Right atrium auricular region (tissue), 2 donors: ENCODE results near the gene SCNM1. TPM values are rescaled to one million over a fixed set of nuclear protein-coding genes. Genes with fewer than 3 reads are reported as not detected.
A peak's percentile ranks its signal among the peaks of the same experiment; 100 is the strongest.

ENCODE experiments used
- DNase-seq: peaks from one replicate; pipeline ENCODE4 v3.0.0-alpha.2; 2019; ENCODE audit warnings: low spot score
- H3K27ac ChIP-seq, 2 donors: fragments of 200-600 bp; sonication (generic); 1 replicate in 1 of 2; 2 replicates in 1 of 2; pipeline ENCODE4 v1.5.1; 2016 to 2019
- H3K27me3 ChIP-seq, 2 donors: fragments of 200-600 bp; sonication (generic); one replicate each; pipeline versions ENCODE4 v1.5.1 to v1.6.0; 2017 to 2019
- H3K36me3 ChIP-seq: fragments of 200-600 bp; sonication (generic); one replicate; pipeline ENCODE4 v1.5.1; 2016
- H3K4me1 ChIP-seq, 2 donors: fragments of 200-600 bp; sonication (generic); one replicate each; pipeline versions ENCODE4 v1.5.1 to v1.6.0; 2017 to 2019
- H3K4me3 ChIP-seq, 2 donors: fragments of 200-600 bp; sonication (generic); 1 replicate in 1 of 2; 2 replicates in 1 of 2; pipeline ENCODE4 v1.5.1; 2017 to 2019; ENCODE audit warnings: mild to moderate bottlenecking in 1 of 2, moderate library complexity in 1 of 2
- H3K9me3 ChIP-seq, 2 donors: fragments of 200-600 bp; sonication (generic); one replicate each; pipeline ENCODE4 v1.5.1; 2019
- CTCF ChIP-seq, 2 donors: fragments of 200-600 bp; sonication (generic); IDR thresholded peaks; one replicate each; pipeline ENCODE4 v1.5.1; 2019; ENCODE audit warnings: antibody characterized with exemption in 2 of 2
- total RNA-seq, 2 donors: library from RNA; depleted of rRNA; stranded (reverse); fragments of >200 nt; gene quantifications; one replicate each; pipeline ENCODE4 v1.1.0, GENCODE V29; 2016

Gene SCNM1
- total RNA-seq = 10 to 100 TPM; 14.4 to 14.7 TPM

- Histone ChIP-seq H3K27me3 (no peaks in the 10 kb centered on the region), H3K4me1 (peaks cover 0 to 31% of the 10 kb centered on the region in 2 donors), H3K27ac (peak within 1 kb of the TSS; percentile 92 to 95), H3K4me3 (peak within 1 kb of the TSS; percentile 50 to 81), H3K9me3 (no peaks in the 10 kb centered on the region), H3K36me3 (peaks cover 22% of the 10 kb centered on the region)
- peak; percentile 98 for DNase-seq
- TF ChIP-seq CTCF (IDR thresholded peaks at IDR 0.05) = peak in 1 of 2 donors; percentile 18
Measured at GRCh38 chr1:151165738-151166504, at the start of gene SCNM1, which contains the start of gene LYSMD1. SCNM1 (plus strand) TSS chr1:151166144; CDS start chr1:151166153, 9 bp downstream. LYSMD1 (minus strand) TSS chr1:151165902; CDS start chr1:151165258, 644 bp downstream.

GRCh38 chr1:151124763-151125403 is 41.1 kb upstream of the SCNM1 start:
- no peaks in the 10 kb centered on the region for H3K4me1 ChIP-seq
- DNase-seq = no peak
- no peak overlapping the region for H3K4me3 ChIP-seq
- H3K9me3 ChIP-seq = no peaks in the 10 kb centered on the region
- H3K27ac ChIP-seq = no peak overlapping the region
- H3K36me3 ChIP-seq = peaks cover 5% of the 10 kb centered on the region
- no peaks in the 10 kb centered on the region for H3K27me3 ChIP-seq
- no peak for TF ChIP-seq CTCF (IDR thresholded peaks at IDR 0.05)

- peaks cover 0 to 22% of the 10 kb centered on the region in 2 donors for H3K4me1 ChIP-seq
- no peak for DNase-seq
- no peak for TF ChIP-seq CTCF (IDR thresholded peaks at IDR 0.05)
- H3K27ac ChIP-seq = no peak overlapping the region
- no peaks in the 10 kb centered on the region for H3K27me3 ChIP-seq
- H3K36me3 ChIP-seq = no peaks in the 10 kb centered on the region
- H3K4me3 ChIP-seq = no peak overlapping the region
- no peaks in the 10 kb centered on the region for H3K9me3 ChIP-seq
Measured at GRCh38 chr1:151128800-151129199, 37.1 kb upstream of the SCNM1 start.

GRCh38 chr1:151130987-151131586 is 34.9 kb upstream of the SCNM1 start:
- Histone ChIP-seq H3K27me3 (no peaks in the 10 kb centered on the region), H3K9me3 (no peaks in the 10 kb centered on the region), H3K4me3 (peak overlapping the region; percentile 20 to 48), H3K27ac (peak overlapping the region; percentile 55 to 68), H3K36me3 (peaks cover 10% of the 10 kb centered on the region), H3K4me1 (peaks cover 0 to 22% of the 10 kb centered on the region in 2 donors)
- DNase-seq = peak; percentile 88
- no peak for TF ChIP-seq CTCF (IDR thresholded peaks at IDR 0.05)

- Histone ChIP-seq H3K4me3 (peak overlapping the region; percentile 20 to 48), H3K27ac (peak overlapping the region; percentile 55 to 68), H3K27me3 (no peaks in the 10 kb centered on the region), H3K36me3 (peaks cover 18% of the 10 kb centered on the region), H3K9me3 (no peaks in the 10 kb centered on the region), H3K4me1 (peaks cover 0 to 22% of the 10 kb centered on the region in 2 donors)
- no peak for TF ChIP-seq CTCF (IDR thresholded peaks at IDR 0.05)
- no peak for DNase-seq
Measured at GRCh38 chr1:151131701-151132334, 34.1 kb upstream of the SCNM1 start.
